Large intestine (tissue), 1 donor: ENCODE data around the gene HEXIM2. TPM values are rescaled to one million over a fixed set of nuclear protein-coding genes. Genes with fewer than 3 reads are reported as not detected.

Source experiments
- polyA plus RNA-seq: library from polyadenylated mRNA; unstranded; fragments of 120-200 nt; gene quantifications from one replicate; pipeline ENCODE4 v1.2.1, GENCODE V29; 2013

HEXIM2 gene
- polyA plus RNA-seq, 1 donor: 11.1 TPM

Other genes with a start within 250 kb of the HEXIM2 start
- 0.34 TPM for gene GFAP, start 246.4 kb upstream of the HEXIM2 start, polyA plus RNA-seq
- 7.7 TPM for gene KIF18B, start 214.1 kb upstream of the HEXIM2 start, polyA plus RNA-seq
- 14.3 TPM for gene C1QL1, start 193.6 kb upstream of the HEXIM2 start, polyA plus RNA-seq
- 26.3 TPM for gene DCAKD, start 110.2 kb upstream of the HEXIM2 start, polyA plus RNA-seq
- gene NMT1, start 100.6 kb upstream of the HEXIM2 start, polyA plus RNA-seq: 51.0 TPM
- gene PLCD3, start 29.4 kb upstream of the HEXIM2 start, polyA plus RNA-seq: 13.7 TPM
- gene ACBD4, start 26.2 kb upstream of the HEXIM2 start, polyA plus RNA-seq: 16.6 TPM
- gene HEXIM1, start 13.4 kb upstream of the HEXIM2 start, polyA plus RNA-seq: 36.1 TPM
- 8.5 TPM for gene FMNL1, start 60.0 kb downstream of the HEXIM2 start, polyA plus RNA-seq
- 0.24 TPM for gene SPATA32, start 100.2 kb downstream of the HEXIM2 start, polyA plus RNA-seq
- 8.7 TPM for gene MAP3K14, start 155.1 kb downstream of the HEXIM2 start, polyA plus RNA-seq